Activated CD4-positive, alpha-beta T cell treated with anti-CD3 and anti-CD28 coated beads for 24 hours (primary cell): ENCODE data around the gene COX7A2.

ENCODE experiments used
- DNase-seq, 2 donors: peaks; one replicate each; pipeline ENCODE4 v3.0.0-alpha.2; 2020; ENCODE audit warnings: low read depth in 2 of 2

The COX7A2 gene

DNA sequence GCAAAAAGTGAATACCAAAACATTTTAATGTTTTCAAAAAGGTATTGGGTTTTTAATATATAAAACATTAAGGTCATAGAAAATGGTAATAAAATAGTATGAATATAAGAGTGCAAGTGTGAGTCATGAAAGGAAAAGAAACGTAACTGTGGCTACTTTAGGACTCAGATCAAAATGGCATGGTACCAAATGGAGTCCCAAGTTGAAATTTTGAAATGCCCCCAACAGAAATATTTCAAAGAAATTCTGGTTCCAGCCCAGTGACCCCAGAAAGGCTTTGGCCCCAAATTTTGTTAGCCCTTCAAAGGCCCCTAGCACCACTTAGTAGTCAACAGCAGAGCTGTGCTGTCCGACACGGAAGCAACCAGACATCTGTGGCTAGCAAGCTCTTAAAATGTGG, 43.7 kb downstream of the COX7A2 start:
- DNase-seq: no peak

DNA sequence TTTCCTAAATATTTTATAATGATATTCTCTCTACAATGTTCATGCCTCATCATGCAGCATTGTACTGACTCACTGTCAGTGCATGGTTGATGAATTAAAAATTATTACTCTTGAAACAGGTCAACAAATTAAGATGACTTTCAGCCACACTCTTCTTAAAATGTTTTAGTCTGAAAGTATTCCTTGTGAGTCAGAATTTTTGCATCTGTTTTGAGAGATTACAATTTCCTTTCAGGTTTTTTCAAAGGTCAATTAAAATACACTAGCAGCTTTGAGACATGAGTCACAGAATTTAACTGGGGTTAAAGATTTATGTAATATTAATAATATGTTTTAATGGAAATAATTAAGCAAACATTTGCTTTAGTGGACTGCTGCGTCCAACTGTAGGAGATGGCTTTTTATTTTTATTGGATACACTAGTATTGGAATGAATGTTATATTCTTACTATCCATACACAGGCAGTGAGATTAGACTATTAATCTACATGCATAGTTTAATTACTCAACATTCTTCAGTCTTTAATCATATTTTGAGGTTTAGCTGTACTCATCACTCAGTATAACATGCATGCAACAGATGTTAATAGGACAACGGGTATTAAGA, 47.4 kb downstream of the COX7A2 start:
- no peak for DNase-seq

DNA sequence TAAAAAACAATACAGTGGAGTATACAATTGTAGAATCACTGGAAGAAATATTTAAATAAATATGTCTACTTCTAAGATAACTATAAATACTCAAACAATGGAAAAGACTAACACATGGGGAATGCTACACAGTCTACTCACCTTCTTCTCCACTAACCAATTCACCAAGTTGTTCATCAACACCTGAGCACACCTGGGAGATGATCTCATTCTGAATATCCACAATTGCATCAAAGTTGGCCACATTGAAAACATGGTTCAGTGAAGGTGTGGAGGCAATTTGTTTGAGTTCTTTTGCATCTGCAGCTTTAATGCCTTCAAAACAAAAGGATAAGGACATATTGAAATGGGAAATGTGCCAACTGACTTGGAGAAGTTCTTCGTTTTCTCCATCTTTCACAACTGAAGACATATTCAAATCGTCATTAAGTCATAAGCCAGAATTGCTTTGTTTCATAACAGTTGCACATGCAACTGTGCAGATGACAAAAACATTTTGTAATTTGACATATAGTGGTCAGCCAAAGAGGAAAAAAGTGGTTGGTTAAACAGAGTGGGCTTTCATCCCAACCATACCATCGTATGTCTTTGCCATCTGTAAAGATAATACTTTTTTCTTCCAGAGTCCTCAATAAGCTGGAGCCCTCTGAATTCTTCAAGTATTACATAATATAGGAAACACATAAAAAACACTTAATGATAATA, 55.2 kb downstream of the COX7A2 start:
- DNase-seq: no peak
